A673 (cell line): ENCODE results near the gene MYBL2. TPM values are rescaled to one million over a fixed set of nuclear protein-coding genes. Genes with fewer than 3 reads are reported as not detected.

Experiments
- BruUV-seq: library from RNA; stranded (reverse); fragments of 400-500 nt; replicated peaks from 2 replicates; lab custom pipeline; 2021; lab: Mats Ljungman, UMichigan
- CTCF ChIA-PET: fragments of 300-600 bp; sonication (Branson Sonifier 250); formaldehyde crosslinking; loops from one replicate; lab custom pipeline; 2022; ENCODE audit warnings: antibody characterized with exemption; lab: Charles Lee
- POLR2A ChIA-PET: fragments of 300-600 bp; sonication (Branson Sonifier 250); formaldehyde crosslinking; loops from one replicate; lab custom pipeline; 2022; ENCODE audit warnings: antibody characterized with exemption; ENCODE audit not compliant: low non-redundant PET; lab: Charles Lee
- DNase-seq: peaks from one replicate; pipeline ENCODE4 v3.0.0-alpha.2; 2015; ENCODE audit warnings: low spot score
- H3K27ac ChIP-seq: fragments of 200-600 bp; sonication (generic); 2 replicates; pipeline ENCODE4 v1.5.1; 2016; ENCODE audit warnings: mixed run types, low read depth, mild to moderate bottlenecking, mixed read lengths, antibody characterized with exemption, low read length; ENCODE audit not compliant: poor library complexity, severe bottlenecking
- H3K27me3 ChIP-seq: fragments of 200-600 bp; sonication (generic); replicated peaks from 2 replicates; pipeline ENCODE4 v1.6.1; 2017; ENCODE audit warnings: mixed run types, low read depth, mild to moderate bottlenecking, mixed read lengths, antibody characterized with exemption, low read length; ENCODE audit not compliant: insufficient read depth, poor library complexity
- H3K36me3 ChIP-seq: fragments of 200-600 bp; sonication (generic); 2 replicates; pipeline ENCODE4 v1.6.1; 2016; ENCODE audit warnings: mixed run types, mild to moderate bottlenecking, mixed read lengths, antibody characterized with exemption, low read length; ENCODE audit not compliant: insufficient read depth, poor library complexity, severe bottlenecking
- H3K4me1 ChIP-seq: fragments of 200-600 bp; sonication (generic); 2 replicates; pipeline ENCODE4 v1.6.1; 2017; ENCODE audit warnings: mixed run types, mild to moderate bottlenecking, mixed read lengths, antibody characterized with exemption, low read length; ENCODE audit not compliant: insufficient read depth, poor library complexity, severe bottlenecking
- H3K4me3 ChIP-seq: fragments of 200-600 bp; sonication (generic); 2 replicates; pipeline ENCODE4 v1.5.1; 2016; ENCODE audit warnings: low read depth, mixed run types, mild to moderate bottlenecking, mixed read lengths, low read length; ENCODE audit not compliant: poor library complexity, severe bottlenecking
- H3K9me3 ChIP-seq: fragments of 200-600 bp; sonication (generic); 2 replicates; pipeline ENCODE4 v1.6.1; 2016; ENCODE audit warnings: mixed run types, low read depth, mild to moderate bottlenecking, mixed read lengths, antibody characterized with exemption, low read length; ENCODE audit not compliant: poor library complexity, severe bottlenecking
- CTCF ChIP-seq: fragments of 300-800, 200-600 bp; sonication (generic); conservative IDR thresholded peaks from 2 replicates; pipeline ENCODE4 v1.5.1; 2017; ENCODE audit warnings: low read depth, mild to moderate bottlenecking, antibody characterized with exemption, low read length, moderate library complexity, mixed read lengths
- EZH2 ChIP-seq: fragments of 200-600 bp; sonication (generic); IDR thresholded peaks from 2 replicates; pipeline ENCODE4 v1.6.1; 2017; ENCODE audit warnings: borderline replicate concordance, low read depth, mild to moderate bottlenecking, mixed read lengths, antibody characterized with exemption, low read length; ENCODE audit not compliant: poor library complexity, severe bottlenecking
- intact Hi-C: fragments of 100-400 bp; cut with micrococcal nuclease; formaldehyde crosslinking; loops from one replicate; pipeline ENCODE4 v1.10.0; 2022; ENCODE audit not compliant: unreplicated experiment
- total RNA-seq: library from RNA; stranded (reverse); gene quantifications from 2 replicates; pipeline ENCODE4 v1.2.3, GENCODE V29; 2021

The MYBL2 gene
- total RNA-seq, 1 experiment from 2014 or later = 256 TPM

DNA sequence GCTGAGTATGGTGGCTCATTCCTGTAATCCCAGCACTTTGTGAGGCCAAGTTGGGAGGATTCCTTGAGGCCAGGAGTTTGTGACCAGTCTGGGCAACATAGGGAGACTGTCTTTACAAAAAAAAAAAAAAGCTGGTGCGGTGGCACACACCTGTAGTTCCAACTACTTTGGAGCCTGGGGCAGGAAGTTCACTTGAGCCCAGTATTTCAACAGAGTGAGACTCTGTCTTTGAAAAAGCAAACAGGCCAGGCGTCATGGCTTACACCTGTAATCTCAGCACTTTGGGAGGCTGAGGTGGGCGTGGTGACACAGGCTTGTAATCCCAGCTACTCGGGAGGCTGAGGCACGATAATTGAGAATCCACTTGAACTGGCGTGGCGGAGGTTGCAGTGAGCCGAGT, 28.7 kb downstream of the MYBL2 start:
- Histone ChIP-seq H3K27me3 (no peaks in the 10 kb centered on the region), H3K4me3 (no peak overlapping the region), H3K36me3 (peaks cover 44% of the 10 kb centered on the region), H3K4me1 (no peaks in the 10 kb centered on the region), H3K9me3 (no peaks in the 10 kb centered on the region), H3K27ac (no peak overlapping the region)
- no TSS peak for BruUV-seq
- ChIA-PET CTCF (no interaction called here), POLR2A (no interaction called here)
- DNase-seq = no peak
- TF ChIP-seq EZH2 (no peak), CTCF (no peak)
- intact Hi-C loops = no loop called here

GRCh38 chr20:43699941-43700565, 33.1 kb downstream of the MYBL2 start:
- no TSS peak for BruUV-seq
- no peak for TF ChIP-seq EZH2
- TF ChIP-seq CTCF = no peak
- DNase-seq = no peak
- Histone ChIP-seq H3K9me3 (no peaks in the 10 kb centered on the region), H3K27me3 (no peaks in the 10 kb centered on the region), H3K4me3 (no peak overlapping the region), H3K27ac (no peak overlapping the region), H3K36me3 (peaks cover 61% of the 10 kb centered on the region), H3K4me1 (no peaks in the 10 kb centered on the region)
- ChIA-PET POLR2A (no interaction called here), CTCF (no interaction called here)
- intact Hi-C loops = no loop called here

DNA sequence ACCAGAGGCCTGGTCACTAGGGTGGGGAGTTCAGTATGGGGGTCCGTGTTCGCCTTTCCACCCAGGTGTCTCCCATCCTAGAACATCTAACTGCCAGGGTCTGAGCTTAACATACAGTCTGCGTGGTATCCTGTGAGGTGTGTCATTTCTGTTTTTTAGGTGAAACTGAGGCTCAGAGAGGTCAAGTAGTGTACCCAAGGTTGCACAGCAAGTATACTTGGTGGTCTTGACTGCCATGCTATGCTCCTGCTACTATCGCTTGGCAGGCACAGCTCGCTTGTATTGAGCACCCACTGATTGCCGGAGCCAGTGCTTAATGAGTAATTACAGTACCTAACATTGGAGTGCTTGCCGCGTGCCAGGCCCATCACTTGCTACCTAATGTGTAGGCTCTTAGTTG, 33.7 kb downstream of the MYBL2 start:
- intact Hi-C loops = no loop called here
- no TSS peak for BruUV-seq
- CTCF ChIA-PET = no interaction called here
- Histone ChIP-seq H3K27ac (no peak overlapping the region), H3K9me3 (no peaks in the 10 kb centered on the region), H3K36me3 (peaks cover 64% of the 10 kb centered on the region), H3K27me3 (no peaks in the 10 kb centered on the region), H3K4me3 (no peak overlapping the region), H3K4me1 (no peaks in the 10 kb centered on the region)
- POLR2A ChIA-PET = no interaction called here
- no peak for DNase-seq
- TF ChIP-seq CTCF = no peak
- no peak for TF ChIP-seq EZH2
